ENCODE measurements around the gene EDDM3A.

EDDM3A gene

GRCh38 chr14:20733684-20734429 is 11.8 kb upstream of the EDDM3A start (continued):
- no peak for TF ChIP-seq ZNF433 (tag by site-specific recombination; IDR thresholded peaks at IDR 0.05; ENCODE audit: low read depth)
- TF ChIP-seq PRDM10 (tag by site-specific recombination; IDR thresholded peaks at IDR 0.05): no peak
- no peak for TF ChIP-seq ZNF580 (tag by site-specific recombination; IDR thresholded peaks at IDR 0.05)

GRCh38 chr14:20734430-20734806 is 11.3 kb upstream of the EDDM3A start:
- ChIA-PET POLR2A (no interaction called here), CTCF (interaction anchor here (1.0 kb wide), 1 partner anchor 121 kb away, joined by 6 read pairs; no protein-coding TSS in a partner anchor)
- H3K4me1 ChIP-seq (ENCODE audit: control insufficient read depth, insufficient read depth, low read length): no peaks in the 10 kb centered on the region
- H3K9me3 ChIP-seq (ENCODE audit: control insufficient read depth, insufficient read depth, low read depth, low read length): no peaks in the 10 kb centered on the region
- H3K27ac ChIP-seq (ENCODE audit: extremely low read depth, low read depth, low read length): no peak overlapping the region
- H3K36me3 ChIP-seq (ENCODE audit: control insufficient read depth in 2 of 2, insufficient read depth in 1 of 2, low read length in 2 of 2): no peaks in the 10 kb centered on the region
- TF ChIP-seq ZEB2 (tag by site-specific recombination; IDR thresholded peaks at IDR 0.05) (no peak), ZNF585B (tag by site-specific recombination; IDR thresholded peaks at IDR 0.05) (no peak), ZNF398 (tag by site-specific recombination; IDR thresholded peaks at IDR 0.05) (no peak), ZNF266 (tag by site-specific recombination; IDR thresholded peaks at IDR 0.05; ENCODE audit: low read depth) (no peak), ZNF274 (IDR thresholded peaks at IDR 0.05; ENCODE audit: low read length) (no peak), ZNF274 (tag by site-specific recombination; IDR thresholded peaks at IDR 0.05; ENCODE audit: borderline replicate concordance) (no peak), AEBP2 (tag by site-specific recombination; IDR thresholded peaks at IDR 0.05; ENCODE audit: borderline replicate concordance) (no peak), ZNF16 (tag by site-specific recombination; IDR thresholded peaks at IDR 0.05; ENCODE audit: low read depth) (no peak), ZNF837 (tag by site-specific recombination; IDR thresholded peaks at IDR 0.05) (no peak), ZNF560 (tag by site-specific recombination; IDR thresholded peaks at IDR 0.05; ENCODE audit: borderline replicate concordance) (no peak), ZNF701 (tag by site-specific recombination; IDR thresholded peaks at IDR 0.05) (no peak), ZFHX2 (tag by site-specific recombination; conservative IDR thresholded peaks at IDR 0.05) (no peak), ZBTB1 (tag by site-specific recombination; IDR thresholded peaks at IDR 0.05) (no peak), INSM2 (tag by site-specific recombination; IDR thresholded peaks at IDR 0.05) (no peak), ZNF623 (tag by site-specific recombination; IDR thresholded peaks at IDR 0.05) (no peak), ZNF157 (tag by site-specific recombination; IDR thresholded peaks at IDR 0.05) (no peak), ZNF214 (tag by site-specific recombination; IDR thresholded peaks at IDR 0.05; ENCODE audit: borderline replicate concordance) (no peak)
- no peak overlapping the region for H3K4me3 ChIP-seq (ENCODE audit: low read depth, low read length)

Measured in HEK293 (cell line).